Measurements from ENCODE around the gene ZNF48.
A peak's percentile ranks its signal among the peaks of the same experiment; 100 is the strongest.

Gene ZNF48

DNA sequence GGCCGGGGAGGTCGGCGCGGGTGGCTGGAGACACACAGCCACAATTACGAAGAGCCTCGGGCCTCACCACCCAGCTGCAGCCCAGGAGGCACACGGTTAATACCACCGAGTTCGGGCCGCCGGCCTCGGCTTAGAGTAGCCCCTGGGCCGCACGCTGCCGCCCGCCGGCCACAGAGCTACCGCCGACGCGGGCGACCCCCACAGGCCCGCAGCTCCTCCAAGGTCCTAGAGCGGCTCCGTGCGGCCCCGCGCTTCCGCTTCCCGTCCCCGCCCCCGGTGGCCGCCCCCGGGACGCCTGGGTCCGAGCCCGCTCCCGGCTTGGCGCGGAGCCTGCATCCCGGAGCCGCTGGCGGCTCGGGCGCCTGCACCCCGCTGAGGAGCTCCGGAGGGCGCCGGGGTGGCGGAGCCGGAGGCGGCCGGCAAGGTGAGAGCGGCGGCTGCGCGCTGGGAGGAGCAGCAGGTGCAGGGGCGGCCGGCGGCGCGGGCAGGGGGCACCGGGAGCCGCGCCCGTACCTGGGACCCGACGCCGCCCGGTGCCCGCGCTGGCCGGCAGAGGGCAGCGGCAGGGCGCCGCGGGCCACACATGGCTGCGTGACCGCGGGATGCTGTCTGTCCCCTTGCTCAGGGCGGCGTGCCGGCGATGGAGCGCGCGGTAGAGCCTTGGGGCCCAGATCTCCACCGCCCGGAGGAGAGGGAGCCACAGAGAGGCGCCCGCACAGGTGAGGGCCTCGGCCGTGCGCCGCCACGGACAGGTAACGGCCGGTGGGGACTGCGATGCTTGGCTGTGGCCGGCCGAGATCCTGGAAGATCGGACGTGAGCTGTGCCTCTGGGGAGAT, at the start of gene ZNF48:
ZNF48 (plus strand) TSS at position 266 of the 837 bp plus-strand sequence; CDS start at position 641, 375 bp downstream.
- DNase-seq (ENCODE audit: low read depth, low spot score), result no peak

GRCh38 chr16:30346286-30346685, 48.9 kb upstream of the ZNF48 start:
- DNase-seq (ENCODE audit: low read depth, low spot score), result no peak

DNA sequence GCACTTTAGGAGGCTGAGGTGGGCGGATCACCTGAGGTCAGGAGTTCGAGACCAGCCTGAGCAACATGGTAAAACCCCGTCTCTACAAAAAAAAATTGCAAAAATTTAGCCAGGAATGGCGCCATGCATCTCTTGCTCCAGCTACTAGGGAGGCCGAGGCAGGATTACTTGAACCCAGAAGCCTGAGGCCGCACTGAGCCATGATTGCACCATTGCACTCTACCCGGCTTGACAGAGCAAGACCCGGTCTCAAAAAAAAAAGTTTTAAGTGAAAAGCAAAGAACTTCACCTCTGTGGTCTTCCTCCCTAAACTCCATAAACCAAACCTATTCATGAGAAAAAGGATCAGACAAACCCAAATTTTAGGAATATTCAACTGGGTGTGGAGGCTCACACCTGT, 47.1 kb upstream of the ZNF48 start:
- no peak for DNase-seq (ENCODE audit: low read depth, low spot score)

GRCh38 chr16:30348929-30349328, 46.3 kb upstream of the ZNF48 start:
- DNase-seq (ENCODE audit: low read depth, low spot score), result no peak

GRCh38 chr16:30349675-30350074, 45.5 kb upstream of the ZNF48 start:
- DNase-seq (ENCODE audit: low read depth, low spot score), result no peak

DNA sequence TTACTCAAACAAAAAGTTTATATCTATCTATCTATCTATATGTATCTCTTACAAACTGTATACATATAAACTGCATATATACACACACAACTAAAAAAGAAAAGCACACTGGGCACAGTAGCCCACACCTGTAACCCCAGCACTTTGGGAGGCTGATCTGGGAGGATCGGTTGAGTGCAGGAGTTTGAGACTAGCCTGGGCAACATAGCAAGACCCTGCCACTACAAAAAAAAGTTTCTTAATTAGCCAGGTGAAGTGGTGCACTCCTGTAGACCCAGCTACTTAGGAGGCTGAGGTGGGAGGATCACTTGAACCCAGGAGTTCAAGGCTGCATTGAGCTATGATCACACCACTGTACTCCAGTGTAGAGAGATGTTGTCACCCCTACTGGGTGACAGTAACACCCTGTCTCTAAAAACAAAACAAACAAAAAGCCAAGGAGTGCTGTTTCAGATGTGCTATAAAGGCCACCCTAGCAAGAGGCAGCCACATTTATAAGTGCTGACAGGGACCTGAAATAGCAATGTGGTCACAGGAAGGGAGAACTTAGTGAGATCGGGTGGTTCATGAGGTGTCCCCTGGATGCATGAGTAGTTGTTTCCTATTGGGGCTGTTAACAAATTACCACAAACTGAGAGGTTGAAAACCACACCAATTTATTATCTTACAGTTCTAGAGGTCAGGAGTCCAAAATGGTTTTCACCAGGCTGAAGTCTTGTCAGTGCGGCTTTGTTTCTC, 44.9 kb upstream of the ZNF48 start:
- DNase-seq (ENCODE audit: low read depth, low spot score), result no peak

DNA sequence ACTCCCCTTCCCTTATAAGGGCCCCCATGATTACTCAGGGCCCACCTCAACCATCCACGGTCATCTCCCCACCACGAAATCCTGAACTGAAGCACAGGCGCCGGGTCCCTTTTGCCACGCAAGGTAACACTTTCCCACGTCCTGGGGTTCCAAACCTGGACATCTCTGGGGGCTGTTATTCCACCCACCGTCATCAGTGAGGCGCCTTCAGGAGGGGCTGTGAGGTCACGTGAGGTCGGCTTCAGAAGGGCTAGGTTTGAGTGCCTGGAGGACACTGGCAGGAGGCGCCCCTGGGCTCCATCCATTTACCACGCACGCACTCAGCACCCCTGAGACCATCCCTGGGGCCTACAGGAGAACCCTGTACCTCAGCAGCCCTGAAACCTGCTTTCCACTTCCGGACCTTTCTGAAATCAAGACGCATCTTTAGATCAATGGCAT, 44.2 kb upstream of the ZNF48 start:
- DNase-seq (ENCODE audit: low read depth, low spot score), result no peak

GRCh38 chr16:30351586-30352419, 43.4 kb upstream of the ZNF48 start:
- no peak for DNase-seq (ENCODE audit: low read depth, low spot score)

GRCh38 chr16:30352488-30353401, 42.5 kb upstream of the ZNF48 start:
- DNase-seq (ENCODE audit: low read depth, low spot score), result no peak

GRCh38 chr16:30353438-30354129, 41.6 kb upstream of the ZNF48 start:
- DNase-seq (ENCODE audit: low read depth, low spot score), result no peak

DNA sequence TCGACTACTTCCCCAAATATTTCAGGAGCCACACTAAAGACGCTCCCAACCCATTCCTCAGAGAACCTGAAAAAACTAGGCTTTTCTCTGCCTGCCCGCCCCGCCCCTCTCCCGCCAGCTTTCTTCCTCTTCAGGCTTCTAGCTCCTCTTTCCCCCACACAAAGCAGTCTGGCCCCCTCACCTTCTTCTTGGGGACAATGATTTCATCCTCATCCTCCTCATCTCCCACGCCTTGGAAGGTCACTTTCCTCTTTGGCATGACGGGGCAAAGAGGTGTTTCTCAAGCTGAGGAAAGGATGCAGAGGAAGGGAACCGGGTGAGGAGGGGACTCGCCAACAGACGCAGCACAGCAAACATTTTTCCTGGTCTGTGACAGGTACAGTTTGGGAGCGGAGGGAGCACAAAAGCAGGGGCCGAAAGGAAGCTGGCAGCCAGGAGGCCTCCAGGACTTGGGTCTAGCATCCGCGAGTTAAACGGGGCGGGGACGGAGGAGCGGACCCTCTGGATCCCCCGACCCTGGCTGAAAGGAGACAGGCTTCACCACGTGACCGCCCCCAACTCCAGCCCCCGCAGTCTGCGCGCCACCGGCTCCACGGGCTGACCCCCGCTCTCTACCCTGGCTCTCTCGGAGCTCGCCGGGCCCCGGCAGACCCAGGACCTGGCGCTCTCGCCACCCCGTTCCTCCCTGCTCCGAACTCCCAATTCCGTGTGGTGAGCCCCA, 40.6 kb upstream of the ZNF48 start:
- no peak for DNase-seq (ENCODE audit: low read depth, low spot score)

DNA sequence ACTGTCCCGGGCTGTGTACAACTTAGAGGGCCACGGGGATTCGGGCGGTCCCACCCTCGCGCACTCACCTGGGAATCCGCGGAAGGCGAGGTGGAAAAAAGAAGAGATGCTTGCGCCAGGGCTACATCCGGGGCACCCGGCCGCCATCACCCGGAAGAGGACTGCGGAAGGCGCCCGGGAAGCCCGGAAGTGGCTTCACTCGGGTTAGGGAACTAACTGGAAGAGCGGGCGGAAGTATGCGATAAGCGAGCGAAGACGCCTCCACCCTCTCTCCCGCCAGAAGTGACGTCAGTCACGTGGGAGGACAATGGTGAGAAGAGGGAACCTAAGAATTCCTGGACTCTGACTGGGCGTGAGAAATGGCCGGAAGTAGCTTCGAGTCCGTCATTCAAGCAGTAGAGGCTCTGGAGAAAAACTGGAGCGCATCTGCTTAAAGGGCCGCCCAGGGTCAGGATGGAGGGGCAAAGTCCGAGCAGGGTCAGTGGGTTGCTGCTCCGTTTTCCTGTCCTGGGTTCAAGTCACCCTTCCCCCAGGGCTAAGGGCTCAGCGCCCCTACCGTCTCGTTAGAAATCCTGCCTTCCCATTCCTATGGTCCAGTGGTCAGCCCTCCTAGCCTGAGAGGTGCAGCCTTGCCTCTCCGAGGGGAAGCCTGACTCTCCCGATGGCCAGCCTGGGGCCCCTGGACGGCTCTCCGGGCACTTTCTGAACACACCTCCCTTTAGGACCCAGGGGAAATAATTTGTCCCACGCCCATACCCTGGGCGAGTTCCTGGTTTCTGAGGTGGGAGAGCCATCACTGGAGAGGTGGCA, 39.9 kb upstream of the ZNF48 start, which contains the start of gene CD2BP2:
CD2BP2 (minus strand) TSS at position 165 of the 810 bp plus-strand sequence. CDS start 627 bp downstream, outside the sequence.
- peak; percentile 76 for DNase-seq (ENCODE audit: low read depth, low spot score)

GRCh38 chr16:30355954-30356308, 39.3 kb upstream of the ZNF48 start:
- DNase-seq (ENCODE audit: low read depth, low spot score), result no peak

- DNase-seq (ENCODE audit: low read depth, low spot score), result no peak
Observed at GRCh38 chr16:30356401-30357084, 38.7 kb upstream of the ZNF48 start.

- no peak for DNase-seq (ENCODE audit: low read depth, low spot score)
Observed at GRCh38 chr16:30357085-30357714, 38.0 kb upstream of the ZNF48 start.

- DNase-seq (ENCODE audit: low read depth, low spot score), result no peak
Observed at GRCh38 chr16:30357715-30358576, 37.3 kb upstream of the ZNF48 start.

DNA sequence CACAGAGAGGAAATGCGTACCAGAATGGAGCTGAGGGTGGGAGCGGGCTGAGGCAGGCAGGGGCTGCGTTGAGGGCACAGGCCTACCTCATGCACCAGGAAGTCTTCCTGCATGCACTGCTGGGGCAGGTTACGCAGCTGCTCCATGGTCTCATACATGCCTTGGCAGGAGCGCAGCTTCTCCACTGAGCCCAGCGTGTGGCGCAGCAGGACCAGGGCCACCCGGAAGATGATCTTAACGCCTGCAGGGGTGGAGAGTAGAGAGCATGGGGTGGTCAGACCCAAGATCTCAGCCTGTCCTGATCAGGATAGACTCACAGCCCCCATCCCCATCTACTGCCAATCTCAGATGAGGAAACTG, 36.7 kb upstream of the ZNF48 start:
- DNase-seq (ENCODE audit: low read depth, low spot score), result no peak

Data from activated CD4-positive, CD25-positive, alpha-beta regulatory T cell treated with anti-CD3 and anti-CD28 coated beads, Interleukin-2, amount 50 U/mL, for 16 hours (primary cell).